HCT116 (cell line): ENCODE results near the gene HCN4. TPM values are rescaled to one million over a fixed set of nuclear protein-coding genes. Genes with fewer than 3 reads are reported as not detected.

ENCODE experiments used
- ATAC-seq: fragments of 200-7000 bp; cut with Tn5 transposase; 2 replicates; pipeline ENCODE4 v1.9.1; 2020; ENCODE audit warnings: mild to moderate bottlenecking, moderate library complexity
- BruUV-seq: library from RNA; stranded (reverse); fragments of 400-500 nt; replicated peaks from 2 replicates; lab custom pipeline; 2021; lab: Mats Ljungman, UMichigan
- CTCF ChIA-PET: fragments of 300-600 bp; sonication (Branson Sonifier 250); formaldehyde crosslinking; loops from one replicate; lab custom pipeline; 2021; ENCODE audit warnings: antibody characterized with exemption; lab: Charles Lee
- POLR2A ChIA-PET: fragments of 300-600, 350-600 bp; sonication (Branson Sonifier 250); formaldehyde crosslinking; loops from one replicate; lab custom pipeline; 2021; ENCODE audit warnings: antibody characterized with exemption; lab: Charles Lee
- RAD21 ChIA-PET, 2 experiments: fragments of 300-600 bp; sonication (Branson Sonifier 250); formaldehyde crosslinking; loops; one replicate each; lab custom pipeline; 2023; ENCODE audit warnings: low total read pairs in 2 of 2; ENCODE audit not compliant: uncharacterized antibody in 2 of 2, unreplicated experiment in 2 of 2, low non-redundant PET in 1 of 2; lab: Charles Lee
- DNase-seq: peaks from one replicate; pipeline ENCODE4 v3.0.0-alpha.2; 2010; ENCODE audit warnings: low read depth, low spot score
- H2AFZ ChIP-seq: fragments of 200-600 bp; shearing (Covaris generic), sonication (generic); 2 replicates; pipeline ENCODE4 v1.6.1; 2017; ENCODE audit warnings: low read depth, mixed run types, mixed read lengths, antibody characterized with exemption, low read length; ENCODE audit not compliant: poor library complexity, severe bottlenecking
- H3K27ac ChIP-seq: 2 replicates; pipeline ENCODE4 v1.5.1; 2012; ENCODE audit warnings: low read depth, low read length
- H3K27me3 ChIP-seq: fragments of 200-600 bp; sonication (generic); 2 replicates; pipeline ENCODE4 v1.6.1; 2016; ENCODE audit warnings: mixed run types, low read length, mixed read lengths; ENCODE audit not compliant: insufficient read depth
- H3K36me3 ChIP-seq, 2 experiments: fragments of 200-500 bp in 1 of 2; fragments of 200-600 bp in 1 of 2; sonication (Bioruptor generic) in 1 of 2; sonication (generic) in 1 of 2; 2 replicates each; pipeline versions ENCODE4 v1.5.1 to v1.6.1; 2014 to 2016; ENCODE audit warnings: low read length in 2 of 2, inconsistent platforms in 1 of 2, mixed read lengths in 1 of 2, mixed run types in 1 of 2; ENCODE audit not compliant: insufficient read depth in 2 of 2, control insufficient read depth in 1 of 2
- H3K4me1 ChIP-seq, 2 experiments: fragments of 200-600 bp in 1 of 2; sonication (generic) in 1 of 2; 2 replicates each; pipeline versions ENCODE4 v1.5.1 to v1.6.1; 2012 to 2017; ENCODE audit warnings: low read length in 2 of 2, inconsistent platforms in 1 of 2, mild to moderate bottlenecking in 1 of 2, mixed read lengths in 1 of 2, mixed run types in 1 of 2, moderate library complexity in 1 of 2; ENCODE audit not compliant: insufficient read depth in 2 of 2, control insufficient read depth in 1 of 2
- H3K4me2 ChIP-seq: fragments of 200-600 bp; sonication (generic); 2 replicates; pipeline ENCODE4 v1.6.1; 2017; ENCODE audit warnings: mixed run types, low read length, mixed read lengths
- H3K4me3 ChIP-seq, 2 experiments: fragments of 200-600 bp in 1 of 2; sonication (generic) in 1 of 2; replicated peaks in 1 of 2; 2 replicates each; pipeline ENCODE4 v1.5.1; 2011 to 2016; ENCODE audit warnings: low read length in 2 of 2, control low read depth in 1 of 2, low read depth in 1 of 2, mild to moderate bottlenecking in 1 of 2, mixed read lengths in 1 of 2, mixed run types in 1 of 2
- H3K79me2 ChIP-seq: fragments of 200-600 bp; sonication (generic); 2 replicates; pipeline ENCODE4 v1.6.1; 2017; ENCODE audit warnings: mild to moderate bottlenecking, mixed run types, low read length, moderate library complexity, mixed read lengths; ENCODE audit not compliant: insufficient read depth
- H3K9ac ChIP-seq: fragments of 200-600 bp; sonication (generic); 2 replicates; pipeline ENCODE4 v1.6.1; 2016; ENCODE audit warnings: low read length, mixed read lengths
- H3K9me2 ChIP-seq: fragments of 200-600 bp; sonication (generic), shearing (Covaris generic); 2 replicates; pipeline ENCODE4 v1.6.1; 2017; ENCODE audit warnings: mixed run types, mild to moderate bottlenecking, moderate library complexity; ENCODE audit not compliant: insufficient read depth
- H3K9me3 ChIP-seq, 2 experiments: fragments of 200-500 bp in 1 of 2; fragments of 200-600 bp in 1 of 2; sonication (Bioruptor generic) in 1 of 2; sonication (generic) in 1 of 2; 2 replicates each; pipeline ENCODE4 v1.6.1; 2014 to 2017; ENCODE audit warnings: low read length in 2 of 2, mixed read lengths in 2 of 2, inconsistent platforms in 1 of 2, low read depth in 1 of 2, mild to moderate bottlenecking in 1 of 2, mixed run types in 1 of 2, moderate library complexity in 1 of 2; ENCODE audit not compliant: control insufficient read depth in 1 of 2, insufficient read depth in 1 of 2
- H4K20me1 ChIP-seq: fragments of 200-600 bp; sonication (generic), shearing (Covaris generic); 2 replicates; pipeline ENCODE4 v1.6.1; 2017; ENCODE audit warnings: mixed run types, mild to moderate bottlenecking, moderate library complexity; ENCODE audit not compliant: insufficient read depth
- ATF3 ChIP-seq: IDR thresholded peaks from 2 replicates; pipeline ENCODE4 v1.6.1; 2012
- CBX3 ChIP-seq: IDR thresholded peaks from 2 replicates; pipeline ENCODE4 v1.6.1; 2012; ENCODE audit warnings: low read depth
- CEBPB ChIP-seq: IDR thresholded peaks from 2 replicates; pipeline ENCODE4 v1.6.1; 2012; ENCODE audit warnings: low read depth
- EGR1 ChIP-seq: IDR thresholded peaks from 2 replicates; pipeline ENCODE4 v1.6.1; 2012; ENCODE audit warnings: low read depth
- ELF1 ChIP-seq: IDR thresholded peaks from 2 replicates; pipeline ENCODE4 v1.6.1; 2012; ENCODE audit warnings: low read depth, borderline replicate concordance
- EZH2phosphoT487 ChIP-seq: fragments of 200-600 bp; IDR thresholded peaks from 2 replicates; pipeline ENCODE4 v1.6.1; 2018; ENCODE audit warnings: antibody characterized with exemption, borderline replicate concordance
- FOSL1 ChIP-seq: IDR thresholded peaks from 2 replicates; pipeline ENCODE4 v1.6.1; 2012; ENCODE audit warnings: low read depth
- POLR2A ChIP-seq: IDR thresholded peaks from 2 replicates; pipeline ENCODE4 v1.7.0; 2011; ENCODE audit warnings: borderline replicate concordance; ENCODE audit not compliant: insufficient read depth, insufficient read length; ENCODE audit errors: extremely low read depth
- POLR2AphosphoS5 ChIP-seq: IDR thresholded peaks from 2 replicates; pipeline ENCODE4 v1.6.1; 2011; ENCODE audit warnings: mild to moderate bottlenecking, low read depth, low read length, moderate library complexity
- SP1 ChIP-seq: IDR thresholded peaks from 2 replicates; pipeline ENCODE4 v1.6.1; 2012; ENCODE audit warnings: low read depth
- YY1 ChIP-seq: IDR thresholded peaks from 2 replicates; pipeline ENCODE4 v1.6.1; 2011; ENCODE audit warnings: low read length, low read depth, moderate library complexity, mild to moderate bottlenecking; ENCODE audit not compliant: insufficient replicate concordance; ENCODE audit errors: extremely low read depth
- ZFX ChIP-seq: fragments of 450-650 bp; IDR thresholded peaks from 2 replicates; pipeline ENCODE4 v1.6.1; 2017
- ZNF274 ChIP-seq: fragments of 200-500 bp; sonication (Bioruptor generic); IDR thresholded peaks from 2 replicates; pipeline ENCODE4 v1.6.1; 2014; ENCODE audit warnings: mild to moderate bottlenecking, low read depth, low read length, inconsistent platforms
- intact Hi-C: fragments of 100-400 bp; cut with micrococcal nuclease; formaldehyde crosslinking; loops from 2 replicates; pipeline ENCODE4 v1.10.0; 2022
- total RNA-seq: library from RNA; stranded (reverse); gene quantifications from one replicate; pipeline ENCODE4 v1.2.1, GENCODE V29; 2021; ENCODE audit not compliant: unreplicated experiment
- TF ChIP-seq, protein P1 (sequence below): IDR thresholded peaks from 2 replicates; pipeline ENCODE4 v1.6.1; 2012; ENCODE audit warnings: low read depth
- TF ChIP-seq, protein P2 (sequence below): IDR thresholded peaks from 2 replicates; pipeline ENCODE4 v1.6.1; 2012

Gene HCN4
- total RNA-seq, 1 experiment from 2014 or later = 1.7 TPM

GRCh38 chr15:73313861-73314260 is 54.9 kb downstream of the HCN4 start:
- H3K9me3 ChIP-seq = no peaks in the 10 kb centered on the region
- no peaks in the 10 kb centered on the region for H3K27me3 ChIP-seq
- CTCF ChIA-PET = no interaction called here
- no TSS peak for BruUV-seq
- no peaks in the 10 kb centered on the region for H3K4me1 ChIP-seq
- no peak overlapping the region for H3K9ac ChIP-seq
- intact Hi-C loops = no loop called here
- no peak overlapping the region for H2AFZ ChIP-seq
- TF ChIP-seq, protein P1, sequence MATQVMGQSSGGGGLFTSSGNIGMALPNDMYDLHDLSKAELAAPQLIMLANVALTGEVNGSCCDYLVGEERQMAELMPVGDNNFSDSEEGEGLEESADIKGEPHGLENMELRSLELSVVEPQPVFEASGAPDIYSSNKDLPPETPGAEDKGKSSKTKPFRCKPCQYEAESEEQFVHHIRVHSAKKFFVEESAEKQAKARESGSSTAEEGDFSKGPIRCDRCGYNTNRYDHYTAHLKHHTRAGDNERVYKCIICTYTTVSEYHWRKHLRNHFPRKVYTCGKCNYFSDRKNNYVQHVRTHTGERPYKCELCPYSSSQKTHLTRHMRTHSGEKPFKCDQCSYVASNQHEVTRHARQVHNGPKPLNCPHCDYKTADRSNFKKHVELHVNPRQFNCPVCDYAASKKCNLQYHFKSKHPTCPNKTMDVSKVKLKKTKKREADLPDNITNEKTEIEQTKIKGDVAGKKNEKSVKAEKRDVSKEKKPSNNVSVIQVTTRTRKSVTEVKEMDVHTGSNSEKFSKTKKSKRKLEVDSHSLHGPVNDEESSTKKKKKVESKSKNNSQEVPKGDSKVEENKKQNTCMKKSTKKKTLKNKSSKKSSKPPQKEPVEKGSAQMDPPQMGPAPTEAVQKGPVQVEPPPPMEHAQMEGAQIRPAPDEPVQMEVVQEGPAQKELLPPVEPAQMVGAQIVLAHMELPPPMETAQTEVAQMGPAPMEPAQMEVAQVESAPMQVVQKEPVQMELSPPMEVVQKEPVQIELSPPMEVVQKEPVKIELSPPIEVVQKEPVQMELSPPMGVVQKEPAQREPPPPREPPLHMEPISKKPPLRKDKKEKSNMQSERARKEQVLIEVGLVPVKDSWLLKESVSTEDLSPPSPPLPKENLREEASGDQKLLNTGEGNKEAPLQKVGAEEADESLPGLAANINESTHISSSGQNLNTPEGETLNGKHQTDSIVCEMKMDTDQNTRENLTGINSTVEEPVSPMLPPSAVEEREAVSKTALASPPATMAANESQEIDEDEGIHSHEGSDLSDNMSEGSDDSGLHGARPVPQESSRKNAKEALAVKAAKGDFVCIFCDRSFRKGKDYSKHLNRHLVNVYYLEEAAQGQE = no peak
- TF ChIP-seq FOSL1 (no peak), ATF3 (no peak), EGR1 (no peak), SP1 (no peak), POLR2A (no peak), POLR2AphosphoS5 (no peak), CEBPB (no peak), EZH2phosphoT487 (no peak), ELF1 (no peak), ZNF274 (no peak), ZFX (no peak), YY1 (no peak), CBX3 (no peak)
- TF ChIP-seq, protein P2, sequence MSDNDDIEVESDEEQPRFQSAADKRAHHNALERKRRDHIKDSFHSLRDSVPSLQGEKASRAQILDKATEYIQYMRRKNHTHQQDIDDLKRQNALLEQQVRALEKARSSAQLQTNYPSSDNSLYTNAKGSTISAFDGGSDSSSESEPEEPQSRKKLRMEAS = no peak
- H3K79me2 ChIP-seq = no peaks in the 10 kb centered on the region
- POLR2A ChIA-PET = no interaction called here
- no peaks in the 10 kb centered on the region for H3K36me3 ChIP-seq
- no peak overlapping the region for H3K4me2 ChIP-seq
- no peak overlapping the region for H3K27ac ChIP-seq
- H3K4me3 ChIP-seq = no peak overlapping the region
- H3K9me2 ChIP-seq = no peaks in the 10 kb centered on the region
- H4K20me1 ChIP-seq = no peaks in the 10 kb centered on the region
- ATAC-seq (no peak), DNase-seq (no peak)
- RAD21 ChIA-PET = no interaction called here
